AG08396 (cell line): ENCODE data around the gene SYMPK.
"Not testable (repeated sequence)": the region's sequence is repeated elsewhere in the genome, so short reads cannot be mapped to it uniquely, and the experiment has no call there.

ENCODE experiments used
- DNase-seq: peaks from one replicate; pipeline ENCODE4 v3.0.0; 2012; ENCODE audit warnings: low spot score, mixed read lengths

SYMPK gene

DNA sequence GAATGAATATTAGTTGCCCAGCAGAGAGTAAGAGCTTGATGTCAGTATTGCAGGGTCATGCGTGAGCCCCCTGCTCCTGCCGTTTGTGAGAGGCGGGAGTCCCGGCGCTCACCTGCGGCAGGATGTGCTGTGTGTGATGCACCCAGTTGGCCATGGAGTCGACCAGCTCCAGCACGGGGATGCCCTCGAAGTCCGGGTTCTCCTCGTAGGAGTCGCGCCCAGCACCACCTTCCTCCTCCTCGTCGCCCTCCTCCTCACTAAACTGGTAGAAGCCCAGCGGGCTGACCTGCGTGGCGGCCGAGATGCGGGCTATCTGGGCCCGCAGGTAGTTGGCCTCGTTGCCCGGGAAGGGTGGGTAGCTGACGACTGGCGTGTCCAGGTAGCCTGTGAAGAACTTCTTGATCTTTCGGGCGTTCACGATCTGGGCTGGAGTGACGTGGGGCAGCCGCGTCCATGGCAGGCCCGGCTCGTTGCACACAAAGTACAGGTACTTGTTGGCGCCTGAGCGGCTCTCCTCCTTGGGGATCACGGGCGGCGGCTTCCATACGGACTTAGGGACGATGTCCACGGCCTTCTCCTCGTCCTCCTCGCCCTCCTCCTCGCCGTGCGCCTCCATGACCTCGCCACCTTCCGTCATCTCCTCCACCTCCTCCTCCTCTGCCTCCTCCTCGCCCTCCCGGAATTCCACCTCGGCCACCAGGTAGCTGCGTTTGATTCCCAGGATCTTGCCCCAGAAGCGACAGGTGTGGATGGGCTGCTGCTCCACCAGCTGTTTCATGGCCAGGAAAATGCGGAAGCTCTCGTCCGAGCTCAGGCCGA lies 58.6 kb downstream of the SYMPK start:
- DNase-seq, result no peak

DNA sequence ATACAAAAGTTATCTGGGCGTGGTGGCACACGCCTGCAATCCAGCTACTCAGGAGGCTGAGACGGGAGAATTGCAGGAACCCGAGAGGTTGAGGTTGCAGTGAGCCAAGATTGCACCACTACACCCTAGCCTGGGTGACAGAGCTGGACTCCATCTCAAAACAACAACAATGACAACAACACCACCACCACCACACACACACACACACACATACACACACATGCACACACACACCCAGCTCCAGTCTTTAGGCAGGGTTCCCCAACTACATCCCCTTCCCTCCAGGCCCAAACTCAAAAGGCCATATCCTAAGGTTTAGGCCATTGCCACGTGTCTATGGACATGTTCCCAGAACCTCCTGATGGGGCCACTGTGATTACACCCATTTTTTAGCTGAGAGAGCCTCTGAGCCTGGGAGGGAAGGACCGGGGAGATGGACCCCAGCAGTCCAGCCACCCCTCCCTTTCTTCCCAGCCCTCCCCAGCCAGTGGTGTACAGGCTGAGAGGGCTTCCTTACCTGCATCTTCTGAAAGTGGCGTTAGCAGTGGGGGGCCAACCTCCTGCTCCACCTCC lies 61.3 kb downstream of the SYMPK start:
- DNase-seq, result no peak

DNA sequence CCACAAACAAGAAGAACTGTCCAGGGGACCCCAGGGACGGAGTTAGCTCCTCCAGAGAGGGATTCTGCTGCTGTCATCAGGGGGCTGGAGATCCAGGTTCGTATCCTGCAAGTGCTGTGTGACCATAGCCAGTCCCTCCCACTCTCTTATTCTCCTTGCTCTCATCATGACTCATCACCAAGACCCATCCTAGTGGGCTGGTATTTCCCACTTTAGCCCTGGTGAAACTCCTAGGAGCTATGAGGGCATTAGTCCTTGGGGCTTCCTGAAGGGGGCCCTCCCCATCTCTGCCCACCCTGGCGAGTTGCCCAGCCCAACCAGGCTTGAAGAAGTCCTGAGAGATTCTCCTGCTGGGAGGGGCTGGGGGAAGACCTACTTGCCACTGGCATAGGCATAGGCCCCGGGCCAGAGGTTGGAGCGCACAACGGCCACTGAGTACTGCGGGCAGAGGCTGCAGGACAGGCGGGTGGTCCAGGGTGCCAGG lies 62.8 kb downstream of the SYMPK start:
- no peak for DNase-seq

DNA sequence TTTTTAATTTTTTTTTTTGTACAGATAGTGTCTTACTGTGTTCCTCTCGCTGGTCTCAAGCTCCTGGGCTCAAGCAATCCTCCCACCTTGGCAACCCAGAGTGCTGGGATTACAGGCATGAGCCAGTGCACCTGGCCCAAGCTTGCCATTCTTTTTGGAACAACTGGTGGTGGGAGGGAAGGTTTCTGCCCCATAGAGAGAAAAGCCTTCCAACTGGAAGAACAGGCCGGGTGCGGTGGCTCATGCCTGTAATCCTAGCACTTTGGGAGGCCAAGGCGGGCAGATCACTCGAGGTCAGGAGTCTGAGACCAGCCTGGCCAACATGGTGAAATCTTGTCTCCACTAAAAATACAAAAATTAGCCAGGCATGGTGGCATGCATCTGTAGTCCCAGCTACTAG lies 63.4 kb downstream of the SYMPK start:
- not testable (repeated sequence) for DNase-seq

DNA sequence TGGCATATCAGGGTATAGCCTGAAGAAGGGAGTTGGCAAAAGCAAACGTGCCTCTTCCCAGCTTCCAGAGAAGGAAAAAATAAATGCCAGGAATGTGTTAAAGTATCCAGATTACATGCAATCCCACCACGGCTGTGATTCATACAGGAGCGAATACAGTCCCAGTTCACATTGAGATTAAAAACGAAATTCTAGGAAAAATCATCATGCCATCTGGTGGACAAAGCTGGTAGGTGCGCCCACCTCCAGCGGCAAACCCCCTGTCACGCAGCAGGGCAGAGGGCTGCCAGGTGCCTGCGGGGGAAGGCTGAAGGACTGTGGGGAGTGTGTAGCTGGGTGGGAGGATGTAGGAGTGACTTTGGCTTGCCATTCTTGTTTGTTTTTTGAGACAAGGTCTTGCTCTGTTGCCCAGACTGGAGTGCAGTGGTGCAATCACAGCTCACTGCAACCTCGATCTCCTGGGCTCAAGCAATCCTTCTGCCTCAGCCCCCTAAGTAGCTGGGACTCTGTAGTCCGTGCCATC lies 63.9 kb downstream of the SYMPK start:
- DNase-seq, result peak; percentile 86

DNA sequence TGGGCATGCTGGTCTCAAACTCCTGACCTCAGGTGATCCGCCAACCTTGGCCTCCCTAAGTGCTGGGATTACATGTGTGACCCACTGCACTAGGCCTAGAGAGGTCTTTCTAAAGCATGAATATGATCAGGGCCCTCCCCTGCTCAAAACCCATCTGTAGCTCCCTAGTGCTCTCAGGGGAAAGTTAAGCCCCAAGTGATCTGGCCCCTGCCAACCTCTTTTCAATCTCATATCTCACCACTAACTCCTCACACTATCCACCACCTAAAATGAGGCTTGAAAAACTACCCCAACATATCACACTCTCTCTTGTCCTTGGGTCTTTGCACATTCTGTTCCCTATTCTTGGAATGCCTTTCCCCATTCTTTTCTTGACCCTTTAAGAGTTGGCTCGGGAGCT lies 68.3 kb downstream of the SYMPK start:
- no peak for DNase-seq

DNA sequence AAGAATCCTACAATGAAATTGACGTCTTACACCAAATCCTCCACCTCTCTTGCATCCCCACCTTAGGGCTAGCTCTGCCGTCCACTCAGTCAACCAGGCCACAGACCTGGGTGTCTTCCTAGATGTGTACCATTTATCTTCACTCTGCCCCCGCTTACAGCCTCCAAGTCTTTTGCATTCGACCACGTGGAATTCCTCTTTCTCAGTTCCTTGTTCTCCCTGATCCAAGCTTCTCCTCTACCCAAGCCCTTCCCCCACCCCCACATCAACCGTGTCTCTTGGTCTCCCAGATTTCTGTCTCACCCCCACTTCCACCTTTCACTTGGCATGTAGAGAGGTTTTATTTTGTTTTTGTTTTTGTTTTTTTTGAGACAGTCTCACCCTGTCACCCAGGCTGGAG lies 69.1 kb downstream of the SYMPK start:
- no peak for DNase-seq

DNA sequence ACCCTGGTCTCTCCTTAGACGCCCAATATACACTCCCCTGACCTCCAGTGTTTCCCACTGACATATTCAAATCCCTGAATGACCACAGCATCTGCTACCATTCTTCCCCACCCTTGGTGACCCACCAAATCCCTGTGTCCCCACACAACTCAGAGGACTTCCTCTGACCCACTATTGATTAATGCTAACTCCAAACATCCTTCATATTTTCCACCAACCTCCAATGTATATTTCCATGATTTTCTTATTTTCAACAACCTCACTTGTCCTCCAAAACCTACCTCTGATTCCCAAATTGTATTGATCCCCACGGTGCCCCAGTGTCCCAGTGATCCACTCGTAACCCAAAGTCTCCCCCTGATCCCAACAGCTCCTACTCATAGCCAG lies 69.8 kb downstream of the SYMPK start:
- DNase-seq, result no peak

DNA sequence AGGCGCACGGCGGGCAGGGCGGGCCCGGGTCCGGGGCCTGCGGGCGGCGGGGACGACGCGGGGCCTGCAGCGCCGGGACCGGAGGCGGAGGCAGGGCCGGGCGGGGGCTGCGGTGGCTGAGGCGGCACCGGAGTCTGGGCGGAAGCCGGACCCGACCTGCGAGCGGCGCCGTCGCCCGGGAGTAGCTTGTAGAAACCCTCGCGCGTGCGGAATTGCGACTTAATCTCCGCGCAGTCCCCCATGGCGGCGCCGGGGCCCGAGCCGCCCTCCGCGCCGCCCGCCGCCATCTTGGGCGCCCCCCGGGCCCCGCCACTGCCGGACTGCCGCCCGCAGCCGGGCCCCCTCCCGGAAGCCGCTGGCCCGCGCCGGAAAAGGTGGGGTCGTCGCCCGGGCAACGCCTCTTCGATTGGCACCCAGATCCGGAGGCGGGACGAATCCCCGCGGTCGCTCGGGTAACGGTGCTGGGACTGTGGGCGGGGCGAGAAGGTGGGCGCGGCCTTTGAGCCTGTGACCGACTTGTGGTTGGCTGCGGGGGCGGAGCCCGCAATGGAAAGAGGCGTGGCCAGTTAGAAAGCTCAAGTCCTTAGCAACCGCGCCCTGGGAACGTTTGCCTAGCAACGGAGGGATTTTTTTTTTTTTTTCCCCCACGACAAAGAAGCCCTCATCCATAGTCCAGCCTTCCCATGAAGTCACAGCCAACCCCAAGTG lies 70.3 kb downstream of the SYMPK start, which contains the start of gene DMWD:
DMWD (minus strand) TSS at position 376 of the 708 bp plus-strand sequence; CDS start at position 287, 89 bp downstream.
- peak; percentile 98 for DNase-seq

DNA sequence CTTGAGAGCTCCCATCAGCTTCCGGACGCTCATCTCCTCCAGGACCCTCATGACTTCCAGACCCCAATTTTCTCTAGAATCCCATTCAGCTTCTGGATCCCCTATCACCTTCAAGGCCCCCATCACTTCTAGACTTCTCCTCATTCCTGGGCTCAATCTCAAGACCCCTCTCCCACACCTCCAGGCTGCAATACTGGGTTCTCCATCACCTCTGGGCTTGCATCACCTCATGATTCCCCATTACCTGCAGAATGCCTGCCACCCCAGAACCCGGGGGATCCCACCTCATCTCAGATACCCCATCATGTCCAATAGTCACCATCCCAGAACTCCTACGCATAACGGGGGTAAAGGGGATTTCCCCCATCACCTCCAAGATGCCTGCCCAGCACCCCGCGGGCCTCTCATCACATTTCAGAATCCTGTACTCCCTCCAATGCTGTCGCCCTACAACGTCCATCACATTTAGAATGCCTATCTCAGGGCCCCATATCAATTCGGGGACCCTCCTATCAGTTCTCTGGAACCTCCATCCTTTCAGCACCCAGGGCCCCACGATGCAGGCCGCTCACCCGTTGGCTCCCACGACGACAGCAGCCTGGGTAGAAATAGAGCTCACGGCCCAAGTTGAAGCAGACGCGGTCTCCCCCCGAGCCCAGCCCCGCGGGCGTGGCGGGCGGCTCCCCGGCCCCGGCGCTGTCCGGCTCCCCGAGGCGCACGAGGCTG lies 71.0 kb downstream of the SYMPK start:
- no peak for DNase-seq

DNA sequence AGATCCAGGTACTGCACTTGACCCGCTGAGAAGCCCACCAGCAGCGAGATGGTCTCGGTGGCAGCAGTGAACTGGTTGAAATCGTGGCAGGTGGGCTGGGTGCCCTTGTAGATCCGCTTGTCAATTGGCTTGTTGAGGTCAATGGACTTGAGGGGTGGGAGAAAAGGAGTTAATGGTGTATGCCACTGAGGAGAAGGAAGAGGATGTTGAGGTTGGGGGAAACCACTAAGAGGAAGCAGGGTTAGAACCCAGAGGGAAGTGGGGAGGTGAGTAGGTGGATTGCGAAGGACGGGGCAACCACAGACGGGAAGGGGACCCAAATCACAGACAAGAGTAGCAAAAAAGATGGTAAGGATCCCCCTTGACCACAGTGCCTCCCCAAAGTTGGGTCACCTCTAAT lies 72.0 kb downstream of the SYMPK start:
- DNase-seq, result no peak

DNA sequence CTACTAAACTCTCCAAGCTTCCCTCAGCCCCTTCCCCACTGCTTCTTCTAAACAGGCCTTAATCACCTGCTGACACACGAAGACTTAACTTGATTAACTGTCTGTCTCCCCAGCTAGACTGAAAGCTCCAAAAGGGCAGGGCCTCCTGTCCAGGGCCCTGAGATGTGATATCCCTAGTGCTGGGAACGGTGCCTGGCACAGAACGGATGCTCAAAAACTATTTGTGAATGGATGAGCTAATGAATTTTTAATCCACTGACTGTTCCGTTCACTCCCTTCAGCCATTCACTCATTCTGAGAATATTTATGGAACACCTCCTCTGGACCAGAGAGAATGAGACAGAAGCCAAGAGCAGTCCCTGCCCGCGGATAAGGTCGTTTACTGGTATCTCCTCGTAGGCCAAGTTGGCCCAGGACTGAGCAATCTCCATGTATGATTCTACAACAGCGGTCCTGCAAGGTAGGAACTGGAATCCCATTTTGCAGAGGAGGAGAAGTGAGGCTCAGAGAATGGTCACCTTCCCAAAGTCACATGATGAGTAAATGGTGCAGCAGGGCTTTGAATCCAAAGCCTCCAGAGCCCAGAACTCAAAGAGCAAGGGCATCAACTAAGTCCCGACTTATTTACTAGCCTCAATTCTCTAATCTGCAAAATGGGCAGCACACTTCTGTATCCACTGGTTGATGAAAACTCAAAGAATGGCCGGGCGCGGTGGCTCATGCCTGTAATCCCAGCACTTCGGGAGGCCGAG lies 73.7 kb downstream of the SYMPK start:
- no peak for DNase-seq

DNA sequence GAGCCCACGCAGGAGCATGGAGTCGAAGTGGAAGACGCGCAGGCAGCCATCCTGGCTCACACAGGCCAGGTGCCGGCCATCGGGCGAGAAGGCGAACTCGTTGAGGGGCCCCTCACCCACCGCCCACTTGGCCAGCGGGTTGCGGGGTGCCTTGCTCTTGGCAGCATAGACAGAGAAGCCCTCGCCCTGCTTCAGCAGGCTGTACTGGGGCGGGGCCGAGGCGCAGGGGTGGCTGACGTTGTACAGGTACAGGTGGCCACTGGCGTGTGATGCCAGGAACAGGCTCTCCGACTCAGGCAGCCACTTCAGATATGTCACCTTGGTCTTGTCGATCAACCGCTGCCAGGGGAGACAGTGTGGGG lies 76.4 kb downstream of the SYMPK start:
- no peak for DNase-seq

DNA sequence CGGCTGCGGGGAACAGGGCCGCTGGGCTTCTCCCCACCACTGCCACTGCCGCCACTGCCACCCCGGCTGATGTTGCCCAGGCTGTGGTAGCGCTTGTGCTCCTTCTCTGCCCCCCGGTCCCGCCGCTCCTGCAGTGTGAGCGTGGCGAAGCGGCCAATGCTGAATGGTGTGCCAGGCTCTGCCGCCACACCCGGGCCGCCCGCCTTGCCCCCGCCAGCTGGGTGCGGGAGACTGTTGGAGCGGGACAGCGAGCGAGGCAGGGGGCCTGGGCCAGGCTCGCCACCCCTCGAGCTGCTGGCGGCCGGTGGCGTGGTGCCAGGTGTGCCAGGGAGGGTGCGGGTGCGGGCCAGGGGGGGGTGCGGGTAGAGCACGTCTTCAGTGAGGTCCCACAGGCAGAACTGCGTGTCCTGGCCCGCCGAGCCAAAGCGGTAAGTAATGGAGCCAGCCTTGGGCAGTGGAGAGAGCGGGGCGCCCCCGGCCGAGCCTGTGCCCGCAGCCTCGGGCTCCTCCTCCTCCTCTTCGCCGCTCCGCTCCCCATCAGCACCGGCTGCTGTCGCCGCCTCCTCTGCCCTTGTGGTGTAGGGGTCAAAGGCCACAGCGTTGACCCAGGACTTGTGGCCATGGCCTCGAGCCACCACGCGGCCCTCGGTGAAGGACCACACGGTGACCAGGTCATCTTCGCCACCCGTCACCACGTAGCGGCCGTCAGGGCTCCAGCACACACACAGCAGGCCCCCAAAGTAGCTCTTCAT lies 77.0 kb downstream of the SYMPK start:
- DNase-seq, result no peak

DNA sequence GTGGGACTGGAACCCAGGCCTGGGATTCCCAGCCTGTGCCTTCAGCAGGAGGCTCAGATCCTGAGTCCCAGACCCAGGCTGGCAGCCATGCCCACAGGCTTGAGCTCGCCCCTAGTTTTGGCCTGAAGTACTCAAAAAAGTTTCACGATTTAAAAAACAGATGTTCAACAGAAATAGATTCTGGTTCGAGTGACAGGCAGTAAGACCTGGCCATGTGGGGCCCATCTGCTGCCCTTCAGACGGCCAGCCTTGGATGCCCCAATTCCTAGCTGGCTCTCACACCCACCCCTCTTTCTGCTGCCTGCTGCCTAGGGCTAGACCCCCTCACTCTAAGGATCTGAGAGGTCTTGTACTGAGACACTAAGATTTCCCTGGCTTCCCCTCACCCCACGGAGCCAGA lies 77.8 kb downstream of the SYMPK start:
- no peak for DNase-seq

DNA sequence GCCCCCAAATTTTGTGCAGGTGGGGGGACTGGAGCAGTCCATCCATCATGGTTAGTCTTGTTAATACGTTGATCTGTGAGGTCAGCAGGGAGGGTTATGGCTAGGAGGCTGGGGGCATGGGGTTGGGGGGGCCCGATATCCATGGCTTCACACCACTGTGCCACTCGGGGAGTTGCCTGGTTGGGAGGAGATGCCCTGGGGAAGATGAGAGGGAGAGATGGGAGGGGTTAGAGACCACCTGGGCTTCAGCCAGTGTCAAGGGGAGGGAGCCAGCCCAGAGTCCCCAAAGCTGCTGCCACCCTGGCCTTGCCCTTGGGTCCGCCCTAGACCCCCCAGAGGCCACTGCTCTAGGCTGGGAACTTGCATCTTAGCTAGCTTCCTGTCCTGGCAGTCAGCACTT lies 78.9 kb downstream of the SYMPK start:
- DNase-seq, result no peak

DNA sequence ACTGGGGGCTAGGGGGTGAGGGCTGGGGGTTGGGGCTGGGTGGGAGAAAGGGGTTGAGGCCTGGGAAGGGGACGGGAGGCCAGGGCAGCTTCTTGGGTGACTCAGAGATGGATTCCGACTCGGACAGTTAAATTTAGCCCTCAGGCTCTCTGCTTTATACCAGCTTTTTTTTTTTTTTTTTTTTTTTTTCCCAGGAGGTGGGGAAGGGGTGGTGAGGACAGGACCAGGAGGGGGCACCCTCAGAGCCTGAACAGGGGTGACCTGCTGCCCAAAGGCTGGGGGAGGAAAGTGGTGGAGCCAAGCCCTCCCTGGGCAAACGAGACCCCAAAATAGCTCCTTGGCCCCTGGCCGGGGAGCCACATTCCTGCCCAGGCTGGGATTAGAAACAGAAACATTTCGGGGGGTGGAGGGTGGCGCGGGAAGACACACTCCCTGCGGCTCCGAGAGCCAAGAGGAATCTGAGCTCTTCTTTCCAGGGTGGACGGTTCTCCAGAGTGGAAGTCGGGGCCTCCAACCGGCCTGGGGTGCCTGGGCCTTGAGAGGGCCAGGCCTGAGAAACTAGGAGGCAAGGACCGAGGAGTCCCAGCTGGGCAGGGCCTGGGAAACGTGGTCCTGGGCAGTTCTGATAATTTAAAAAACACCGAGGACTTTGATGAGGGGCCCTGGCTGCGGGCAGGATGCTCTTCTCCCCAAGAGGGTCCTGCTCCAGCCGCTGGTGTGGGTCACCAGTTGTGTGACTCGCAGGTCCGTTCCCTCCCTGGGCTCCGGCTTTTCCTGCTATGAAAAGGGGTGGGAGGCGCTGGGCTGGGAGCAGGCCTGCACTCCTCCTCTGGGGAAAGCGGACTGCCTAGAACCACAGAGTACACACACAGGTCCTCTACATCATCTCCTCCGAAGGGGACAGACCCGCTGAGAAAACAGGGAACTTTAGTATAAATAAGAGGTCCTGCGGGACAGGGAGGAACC lies 79.8 kb downstream of the SYMPK start:
- DNase-seq, result peak; percentile 88

DNA sequence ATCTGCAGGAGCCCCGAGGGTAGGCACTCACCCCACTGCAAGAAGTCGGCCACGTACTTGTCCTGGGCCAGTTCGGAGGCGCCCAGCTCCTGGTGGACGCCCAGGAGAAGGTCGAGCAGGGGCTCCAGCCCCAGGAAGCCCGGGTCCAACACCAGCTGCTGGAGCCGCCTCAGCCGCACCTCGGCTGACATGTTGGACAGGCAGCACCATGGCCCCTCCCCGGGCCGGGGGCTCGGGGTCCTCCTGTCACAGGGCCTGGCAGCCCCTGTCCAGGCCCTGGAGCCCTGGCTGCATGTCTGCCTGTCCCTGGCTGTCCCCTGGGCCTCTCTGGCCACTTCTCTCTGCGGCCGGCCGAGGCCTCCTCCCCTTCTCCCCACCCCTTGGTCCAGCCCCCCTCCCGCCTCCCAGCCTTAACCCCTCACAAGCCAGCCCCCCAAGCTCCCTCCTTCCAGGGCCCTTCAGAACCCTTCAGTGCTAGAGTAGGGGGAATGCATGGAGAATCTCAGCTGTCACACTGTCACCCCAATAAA lies 80.7 kb downstream of the SYMPK start, which contains the start of gene DMPK:
DMPK (minus strand) TSS at position 329 of the 530 bp plus-strand sequence; CDS start at position 191, 138 bp downstream.
- DNase-seq, result peak; percentile 70
